ENCODE results near the gene ANKDD1B.

The ANKDD1B gene

DNA sequence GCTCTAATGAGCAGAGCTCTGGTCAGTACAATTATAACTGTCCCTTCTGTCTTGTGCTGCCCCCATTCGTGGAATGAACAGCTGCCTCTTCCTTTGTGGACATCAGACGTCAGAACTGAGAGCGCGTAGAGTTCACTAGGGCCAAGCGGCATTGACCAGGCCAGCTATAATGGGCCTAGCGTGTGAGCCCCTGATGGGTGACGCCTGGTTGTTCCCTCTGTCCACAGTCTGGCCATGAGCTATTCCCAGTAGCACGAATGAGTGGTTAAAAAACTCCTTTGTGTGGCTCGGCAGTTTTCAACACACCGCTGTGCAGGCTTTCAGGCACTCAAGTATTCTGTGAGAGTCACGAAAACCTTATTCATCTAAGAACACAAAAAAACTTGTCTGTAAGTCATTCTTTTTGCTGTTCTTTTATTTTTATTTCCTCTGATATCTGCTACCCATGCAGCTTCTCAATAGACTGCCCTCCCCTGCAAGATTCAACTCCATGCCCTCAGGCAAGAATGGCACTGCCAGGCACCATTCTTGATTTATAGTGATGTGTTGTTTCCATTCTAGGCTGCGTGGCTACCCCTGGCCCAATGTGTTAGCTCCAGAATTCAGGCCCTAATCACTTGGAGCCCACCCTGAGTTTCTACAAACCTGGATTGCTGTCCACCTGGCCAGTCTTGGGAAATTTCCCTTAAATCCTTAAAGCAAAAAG, 52.5 kb downstream of the ANKDD1B start:
- Mint-ChIP-seq H3K27ac (no peak overlapping the region), H3K4me1 (ENCODE audit: low read depth) (peaks cover 9% of the 10 kb centered on the region), H3K9me3 (ENCODE audit: low read depth) (no peaks in the 10 kb centered on the region), H3K27me3 (peaks cover 1% of the 10 kb centered on the region), H3K4me3 (no peak overlapping the region), H3K36me3 (no peaks in the 10 kb centered on the region)

GRCh38 chr5:75664979-75665378, 53.7 kb downstream of the ANKDD1B start:
- peaks cover 21% of the 10 kb centered on the region for H3K4me1 Mint-ChIP-seq (ENCODE audit: low read depth)
- H3K36me3 Mint-ChIP-seq: no peaks in the 10 kb centered on the region
- no peak overlapping the region for H3K27ac Mint-ChIP-seq
- H3K27me3 Mint-ChIP-seq: peaks cover 1% of the 10 kb centered on the region
- no peaks in the 10 kb centered on the region for H3K9me3 Mint-ChIP-seq (ENCODE audit: low read depth)
- no peak overlapping the region for H3K4me3 Mint-ChIP-seq

DNA sequence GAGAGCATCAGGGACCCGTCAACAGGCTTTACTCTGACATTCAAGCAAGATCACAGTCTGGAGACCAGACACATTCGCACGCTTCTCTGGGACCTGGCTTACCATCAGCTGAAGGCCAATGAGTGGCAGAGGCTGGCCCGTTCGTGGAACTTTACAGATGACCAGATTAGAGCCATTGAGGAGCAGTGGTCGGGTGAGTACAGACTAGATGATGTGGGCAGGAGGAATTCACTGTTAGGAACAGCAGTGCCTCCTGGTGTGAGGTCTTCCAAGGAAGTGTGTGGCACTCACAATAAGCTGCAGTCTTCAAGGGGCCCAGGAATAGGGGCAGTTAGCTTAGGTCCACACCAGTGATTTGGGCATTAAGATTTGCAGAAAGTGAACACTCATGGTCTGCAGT, 55.5 kb downstream of the ANKDD1B start:
- H3K27ac Mint-ChIP-seq: no peak overlapping the region
- no peaks in the 10 kb centered on the region for H3K27me3 Mint-ChIP-seq
- no peak overlapping the region for H3K4me3 Mint-ChIP-seq
- H3K9me3 Mint-ChIP-seq (ENCODE audit: low read depth): no peaks in the 10 kb centered on the region
- peaks cover 30% of the 10 kb centered on the region for H3K4me1 Mint-ChIP-seq (ENCODE audit: low read depth)
- peaks cover 4% of the 10 kb centered on the region for H3K36me3 Mint-ChIP-seq

GRCh38 chr5:75667586-75667985, 56.3 kb downstream of the ANKDD1B start:
- no peak overlapping the region for H3K4me3 Mint-ChIP-seq
- no peaks in the 10 kb centered on the region for H3K9me3 Mint-ChIP-seq (ENCODE audit: low read depth)
- H3K4me1 Mint-ChIP-seq (ENCODE audit: low read depth): peaks cover 30% of the 10 kb centered on the region
- peaks cover 8% of the 10 kb centered on the region for H3K36me3 Mint-ChIP-seq
- H3K27ac Mint-ChIP-seq: no peak overlapping the region
- H3K27me3 Mint-ChIP-seq: no peaks in the 10 kb centered on the region

GRCh38 chr5:75668445-75668844, 57.2 kb downstream of the ANKDD1B start:
- Mint-ChIP-seq H3K36me3 (peaks cover 8% of the 10 kb centered on the region), H3K27me3 (no peaks in the 10 kb centered on the region), H3K27ac (peak overlapping the region; percentile 91), H3K4me1 (ENCODE audit: low read depth) (peaks cover 30% of the 10 kb centered on the region), H3K4me3 (peak overlapping the region; percentile 87), H3K9me3 (ENCODE audit: low read depth) (no peaks in the 10 kb centered on the region)

GRCh38 chr5:75668977-75669689, 57.9 kb downstream of the ANKDD1B start:
- Mint-ChIP-seq H3K4me1 (ENCODE audit: low read depth) (peaks cover 30% of the 10 kb centered on the region), H3K9me3 (ENCODE audit: low read depth) (no peaks in the 10 kb centered on the region), H3K27ac (peak overlapping the region; percentile 91), H3K36me3 (peaks cover 8% of the 10 kb centered on the region), H3K4me3 (peak overlapping the region; percentile 87), H3K27me3 (no peaks in the 10 kb centered on the region)

DNA sequence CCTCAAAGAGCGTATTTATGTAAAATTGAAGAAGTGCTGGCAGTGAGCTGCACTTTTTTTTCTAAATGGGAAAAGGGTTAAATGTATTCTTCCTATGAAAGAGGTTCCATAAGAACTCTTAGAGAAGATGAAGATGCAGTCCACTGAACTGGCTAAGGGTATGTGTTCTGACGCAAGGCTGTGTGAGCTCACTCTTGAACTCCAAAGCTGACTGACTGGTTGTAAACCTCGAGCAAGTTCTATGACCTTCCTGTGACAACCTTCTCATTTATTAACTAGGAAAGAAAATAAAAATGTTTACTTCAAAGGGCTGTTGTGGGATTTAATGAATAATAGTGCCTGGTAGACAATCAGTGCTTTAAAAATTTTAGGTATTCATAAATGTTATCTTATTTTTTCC, 59.3 kb downstream of the ANKDD1B start:
- no peak overlapping the region for H3K27ac Mint-ChIP-seq
- H3K27me3 Mint-ChIP-seq: no peaks in the 10 kb centered on the region
- no peak overlapping the region for H3K4me3 Mint-ChIP-seq
- H3K4me1 Mint-ChIP-seq (ENCODE audit: low read depth): peaks cover 30% of the 10 kb centered on the region
- H3K9me3 Mint-ChIP-seq (ENCODE audit: low read depth): no peaks in the 10 kb centered on the region
- peaks cover 8% of the 10 kb centered on the region for H3K36me3 Mint-ChIP-seq

GRCh38 chr5:75671506-75671905, 60.3 kb downstream of the ANKDD1B start:
- H3K9me3 Mint-ChIP-seq (ENCODE audit: low read depth): no peaks in the 10 kb centered on the region
- H3K4me1 Mint-ChIP-seq (ENCODE audit: low read depth): peaks cover 30% of the 10 kb centered on the region
- H3K4me3 Mint-ChIP-seq: no peak overlapping the region
- no peak overlapping the region for H3K27ac Mint-ChIP-seq
- peaks cover 8% of the 10 kb centered on the region for H3K36me3 Mint-ChIP-seq
- no peaks in the 10 kb centered on the region for H3K27me3 Mint-ChIP-seq

DNA sequence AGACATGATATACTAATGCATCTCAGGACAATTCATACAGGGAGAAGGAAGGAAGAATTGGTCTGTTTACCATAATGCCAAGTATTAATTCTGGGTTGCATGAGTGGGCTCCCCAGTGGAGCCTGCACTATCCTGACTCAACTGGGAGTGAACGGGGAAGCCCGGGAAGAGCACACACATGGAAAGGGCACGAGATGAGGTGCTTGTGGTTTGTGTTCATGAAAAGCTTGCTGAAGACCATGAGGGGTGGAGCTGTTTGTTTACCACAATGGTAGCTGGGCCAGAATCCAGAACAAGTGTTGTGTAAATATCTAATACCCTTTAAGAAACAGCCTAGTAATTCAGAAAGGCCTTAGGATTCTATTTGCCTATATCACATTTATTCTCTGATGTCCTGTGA, 61.4 kb downstream of the ANKDD1B start:
- H3K9me3 Mint-ChIP-seq (ENCODE audit: low read depth): no peaks in the 10 kb centered on the region
- H3K4me3 Mint-ChIP-seq: no peak overlapping the region
- no peaks in the 10 kb centered on the region for H3K27me3 Mint-ChIP-seq
- H3K4me1 Mint-ChIP-seq (ENCODE audit: low read depth): peaks cover 33% of the 10 kb centered on the region
- no peak overlapping the region for H3K27ac Mint-ChIP-seq
- peaks cover 8% of the 10 kb centered on the region for H3K36me3 Mint-ChIP-seq

DNA sequence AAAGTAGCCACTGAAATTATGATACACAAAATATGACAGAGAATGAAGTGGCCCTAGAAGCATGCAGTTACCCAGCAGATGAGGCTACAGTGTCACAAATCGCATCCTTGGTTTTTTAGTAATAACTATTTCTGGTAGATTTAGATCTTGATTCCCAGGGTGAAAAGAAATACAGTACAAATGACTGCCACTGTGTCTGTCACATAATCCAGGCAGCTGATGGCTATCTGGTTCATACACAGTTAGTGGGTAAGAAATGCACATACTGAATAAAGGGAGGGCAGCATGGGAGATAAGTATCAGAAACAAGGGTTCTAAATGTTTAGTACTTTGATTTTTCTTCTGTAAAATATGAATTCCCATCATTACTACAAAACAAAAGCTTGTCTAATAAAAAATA, 64.5 kb downstream of the ANKDD1B start:
- peaks cover 8% of the 10 kb centered on the region for H3K36me3 Mint-ChIP-seq
- H3K27ac Mint-ChIP-seq: no peak overlapping the region
- no peak overlapping the region for H3K4me3 Mint-ChIP-seq
- H3K4me1 Mint-ChIP-seq (ENCODE audit: low read depth): peaks cover 18% of the 10 kb centered on the region
- no peaks in the 10 kb centered on the region for H3K9me3 Mint-ChIP-seq (ENCODE audit: low read depth)
- H3K27me3 Mint-ChIP-seq: no peaks in the 10 kb centered on the region

DNA sequence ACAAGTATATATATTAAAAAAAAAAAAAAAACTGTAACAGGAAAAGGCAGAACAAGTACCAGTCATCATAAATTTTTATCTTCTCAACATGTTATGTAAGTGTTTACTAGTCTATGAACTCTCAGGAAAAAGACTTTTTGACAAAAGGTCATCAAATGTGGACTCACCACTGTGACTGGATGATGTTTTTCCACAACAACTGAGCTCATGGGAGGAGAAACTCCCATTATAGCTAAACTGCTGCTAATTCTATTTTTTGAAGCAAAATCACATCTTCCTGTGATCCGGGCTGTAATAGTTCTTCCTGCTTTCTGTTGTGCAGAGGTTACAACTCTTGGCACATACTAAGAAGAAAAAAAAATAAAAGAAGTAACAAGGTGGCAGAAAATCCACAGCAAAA, 66.4 kb downstream of the ANKDD1B start:
- Mint-ChIP-seq H3K27me3 (no peaks in the 10 kb centered on the region), H3K4me1 (ENCODE audit: low read depth) (peaks cover 12% of the 10 kb centered on the region), H3K9me3 (ENCODE audit: low read depth) (no peaks in the 10 kb centered on the region), H3K4me3 (peak overlapping the region; percentile 47), H3K27ac (peak overlapping the region; percentile 79), H3K36me3 (no peaks in the 10 kb centered on the region)

- peaks cover 12% of the 10 kb centered on the region for H3K4me1 Mint-ChIP-seq (ENCODE audit: low read depth)
- no peaks in the 10 kb centered on the region for H3K9me3 Mint-ChIP-seq (ENCODE audit: low read depth)
- peak overlapping the region; percentile 79 for H3K27ac Mint-ChIP-seq
- H3K27me3 Mint-ChIP-seq: no peaks in the 10 kb centered on the region
- no peaks in the 10 kb centered on the region for H3K36me3 Mint-ChIP-seq
- H3K4me3 Mint-ChIP-seq: peak overlapping the region; percentile 47
These were observed 66.9 kb downstream of the ANKDD1B start for GRCh38 chr5:75678155-75678554.

DNA sequence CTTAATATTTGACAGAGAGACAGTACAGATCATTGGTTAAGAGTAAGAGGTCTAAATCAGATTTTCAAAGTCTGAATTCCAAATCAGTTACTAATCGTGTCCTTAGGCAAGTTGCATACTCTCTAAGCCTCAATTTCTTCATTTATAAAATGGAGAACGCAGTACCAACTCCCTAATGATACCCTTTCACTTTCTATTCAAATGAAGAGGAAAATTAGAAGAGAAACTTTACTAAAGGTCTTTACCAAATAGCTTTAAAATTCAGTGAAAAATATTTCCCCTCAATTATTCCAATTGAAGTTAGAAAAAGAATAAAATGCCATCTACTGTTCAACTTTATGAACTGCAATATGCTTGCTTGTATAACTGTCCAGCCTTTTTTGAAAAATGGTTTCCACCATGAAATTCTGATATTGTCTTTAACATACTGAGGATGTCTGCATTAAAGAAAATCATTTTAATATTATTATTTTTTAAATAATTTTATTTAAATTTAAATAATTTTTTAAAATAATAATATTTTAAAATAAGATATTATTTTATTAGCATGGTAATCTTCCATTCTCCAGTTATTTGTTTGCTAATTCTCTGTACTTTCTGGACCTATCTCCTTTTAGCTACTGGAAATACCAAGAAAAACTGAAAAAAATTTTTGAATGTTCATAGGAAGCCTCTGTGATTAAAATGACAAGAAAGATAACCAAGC, 70.0 kb downstream of the ANKDD1B start:
- Mint-ChIP-seq H3K4me3 (no peak overlapping the region), H3K27me3 (no peaks in the 10 kb centered on the region), H3K36me3 (no peaks in the 10 kb centered on the region), H3K27ac (no peak overlapping the region), H3K4me1 (ENCODE audit: low read depth) (peaks cover 12% of the 10 kb centered on the region), H3K9me3 (ENCODE audit: low read depth) (no peaks in the 10 kb centered on the region)

GRCh38 chr5:75685141-75685540, 73.9 kb downstream of the ANKDD1B start:
- H3K27ac Mint-ChIP-seq: no peak overlapping the region
- no peak overlapping the region for H3K4me3 Mint-ChIP-seq
- H3K36me3 Mint-ChIP-seq: peaks cover 2% of the 10 kb centered on the region
- H3K9me3 Mint-ChIP-seq (ENCODE audit: low read depth): no peaks in the 10 kb centered on the region
- no peaks in the 10 kb centered on the region for H3K27me3 Mint-ChIP-seq
- H3K4me1 Mint-ChIP-seq (ENCODE audit: low read depth): no peaks in the 10 kb centered on the region

DNA sequence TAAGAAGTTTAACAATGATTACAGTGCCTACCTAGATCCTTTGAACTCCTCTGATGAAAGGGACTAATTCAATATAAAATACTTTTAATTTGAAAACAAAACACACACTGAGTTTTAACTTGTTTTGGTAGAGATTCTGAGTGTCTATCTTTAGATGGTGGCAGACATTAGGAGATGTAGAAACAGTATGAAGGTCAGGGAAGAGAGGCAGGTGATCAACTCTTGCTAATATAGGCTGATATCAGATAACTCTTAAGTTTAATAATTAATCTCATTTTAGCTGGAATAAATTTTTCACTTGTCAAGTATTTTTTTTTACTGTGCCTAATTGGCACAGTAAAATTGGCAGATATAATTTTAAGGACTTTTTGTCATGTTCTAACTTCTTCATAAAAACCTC, 75.2 kb downstream of the ANKDD1B start:
- H3K27ac Mint-ChIP-seq: no peak overlapping the region
- H3K36me3 Mint-ChIP-seq: peaks cover 4% of the 10 kb centered on the region

More for the DNA sequence above, 75.2 kb downstream of the ANKDD1B start:
- Mint-ChIP-seq H3K9me3 (ENCODE audit: low read depth) (no peaks in the 10 kb centered on the region), H3K4me1 (ENCODE audit: low read depth) (peaks cover 2% of the 10 kb centered on the region), H3K27me3 (no peaks in the 10 kb centered on the region), H3K4me3 (no peak overlapping the region)

Measured in activated naive CD8-positive, alpha-beta T cell (primary cell).